Heart right ventricle (tissue), 16 donors: ENCODE data around the gene DNAJC4. TPM values are rescaled to one million over a fixed set of nuclear protein-coding genes. Genes with fewer than 3 reads are reported as not detected.

Source experiments
- ATAC-seq, 8 donors: fragments of 200-7000 bp; cut with Tn5 transposase; one replicate each; pipeline ENCODE4 v1.9.1; 2020; ENCODE audit warnings: mild to moderate bottlenecking in 8 of 8, moderate library complexity in 8 of 8, moderate number of reproducible peaks in 1 of 8
- DNase-seq, 2 donors: peaks; one replicate each; pipeline ENCODE4 v3.0.0-alpha.2; 2020
- H3K27ac ChIP-seq, 10 donors: fragments of 200-600 bp; sonication (generic) in 2 of 10; one replicate each; pipeline versions ENCODE4 v1.5.0 to v1.8.0; 2020 to 2022; ENCODE audit warnings: mild to moderate bottlenecking in 3 of 10
- H3K27me3 ChIP-seq, 7 donors: fragments of 200-600 bp; one replicate each; pipeline ENCODE4 v1.8.0; 2021 to 2022; ENCODE audit warnings: mild to moderate bottlenecking in 2 of 7
- H3K36me3 ChIP-seq, 9 donors: fragments of 200-600 bp; sonication (generic) in 1 of 9; one replicate each; pipeline versions ENCODE4 v1.5.0 to v1.8.0; 2020 to 2022; ENCODE audit warnings: mild to moderate bottlenecking in 2 of 9
- H3K4me1 ChIP-seq, 9 donors: fragments of 200-600 bp; sonication (generic) in 1 of 9; one replicate each; pipeline versions ENCODE4 v1.5.0 to v1.8.0; 2020 to 2022; ENCODE audit warnings: mild to moderate bottlenecking in 4 of 9
- H3K4me3 ChIP-seq, 10 donors: fragments of 200-600 bp; sonication (generic) in 2 of 10; one replicate each; pipeline versions ENCODE4 v1.5.0 to v1.8.0; 2020 to 2022; ENCODE audit warnings: mild to moderate bottlenecking in 7 of 10, moderate library complexity in 2 of 10
- H3K9me3 ChIP-seq, 11 donors: fragments of 200-600 bp in 10 of 11; sonication (generic) in 2 of 11; one replicate each; pipeline versions ENCODE4 v1.5.0 to v1.8.0; 2013 to 2022; ENCODE audit warnings: mild to moderate bottlenecking in 2 of 11, control low read depth in 1 of 11, moderate library complexity in 1 of 11
- CTCF ChIP-seq, 9 donors: fragments of 200-600 bp; sonication (generic) in 2 of 9; IDR thresholded peaks; one replicate each; pipeline versions ENCODE4 v1.5.0 to v1.8.0; 2021 to 2022; ENCODE audit warnings: antibody characterized with exemption in 9 of 9, mild to moderate bottlenecking in 5 of 9, moderate library complexity in 1 of 9
- WGBS, 2 donors: extraction: QIAGEN DNeasy Blood & Tissue Kit; methylation state at CpG; one replicate each; pipeline ENCODE4 v1.1.7; 2013; ENCODE audit warnings: inconsistent platforms in 1 of 2; 5-methylcytosine and 5-hydroxymethylcytosine counted together
- intact Hi-C, 10 donors: fragments of 100-400 bp; cut with DNase I; formaldehyde crosslinking; loops; one replicate each; pipeline versions ENCODE4 v1.11.1 to v1.14.2; 2022
- polyA plus RNA-seq, 2 donors: library from polyadenylated mRNA; stranded (reverse); fragments of 200-250 nt; gene quantifications; one replicate each; pipeline ENCODE4 v1.2.3, GENCODE V29; 2013
- total RNA-seq, 10 donors: library from RNA; stranded (reverse); fragmentation: NEBNext Ultra II Directional in 3 of 10; extraction: Animal tissue kit (Norgen Biotek cat#: 25700) in 3 of 10; gene quantifications; one replicate each; pipeline versions ENCODE4 v1.2.1 to v1.2.4, GENCODE V29; 2021 to 2023
- donor health status: Arrhythmogenic right ventricular cardiomyopathy.
- donor health status: ischemic (EF 13 %, LVEDD 7.1; RV severe dilation, severe dysfunction).
- donor health status: healthy with polysubstance abuse.
- donor health status: DM: no; HTN: yes; CAD: no.
- donor health status: DM: no; HTN: no; CAD: no.
- donor health status: ischemic (EF 25% LVEDD 6.9; RV normal size, moderate dysfunction).
- donor health status: ischemic (EF 25% LVEDD 5.7; RV mildly dilated, moderate dysfunction).
- donor health status: healthy.
- donor health status: DM: yes; HTN: yes; CAD: no.
- donor health status: Ischemic cardiomyopathy.
- donor health status: ischemic (EF 35%, LVEDD 5.7; RV mildly dilated, moderate dysfunction).
- donor health status: nonischemic (EF 11% LVEDD 7.7; RV severe dilation, severe dysfunction).
- donor health status: DM: yes; HTN: yes; CAD: no.
- donor health status: PGD.
- donor health status: ischemic (EF 29% LVEDD 5.4; RV normal size, mild dysfunction).
- donor health status: nonischemic (EF 23%, LVEDD 6.1; RV moderate dilation, normal function).

DNAJC4 gene
- total and polyA plus RNA-seq, 12 donors: 46.6 to 173 (median 52.0) TPM

DNA sequence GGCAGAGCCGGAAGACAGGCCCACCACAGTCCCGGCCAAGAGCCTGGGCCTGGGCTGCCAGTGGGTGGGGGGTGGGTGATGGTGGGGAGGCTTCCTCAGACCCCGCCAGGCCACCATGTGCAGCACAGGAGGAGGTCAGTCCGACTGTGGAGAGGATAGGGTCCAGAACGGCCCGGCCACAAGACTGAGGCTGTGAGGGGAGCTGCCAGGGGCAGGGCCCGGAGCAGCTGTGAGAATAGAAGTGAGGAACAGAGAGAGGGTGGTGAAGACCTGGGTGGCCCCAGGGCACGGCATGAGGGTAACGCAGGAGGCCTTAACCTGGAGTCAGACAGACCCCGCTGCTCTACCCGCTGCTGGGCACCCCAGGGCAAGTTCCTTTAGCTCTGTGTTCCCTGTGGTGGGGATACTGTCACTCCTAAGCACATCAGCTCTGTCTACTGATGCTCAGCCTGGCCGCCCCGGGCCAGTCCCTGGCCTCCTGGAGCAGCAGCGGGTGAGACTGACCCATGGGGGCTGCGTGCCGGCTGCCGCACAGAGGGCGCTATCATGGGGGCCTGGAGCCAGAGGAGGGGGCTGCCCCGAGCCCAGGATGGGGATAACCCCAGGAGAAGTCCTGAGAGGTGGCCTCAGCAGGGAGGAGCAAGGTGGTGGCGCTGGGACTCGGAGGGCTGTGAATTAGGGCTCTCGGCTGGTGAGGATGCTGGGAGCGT, 22.1 kb upstream of the DNAJC4 start:
- Histone ChIP-seq H3K27ac (peak overlapping the region; percentile 82 to 99 (median 91)), H3K4me1 (peaks cover 7 to 55% (median 39%) of the 10 kb centered on the region in 9 donors), H3K4me3 (peak overlapping the region in 9 of 10 donors; percentile 28 to 76 (median 51)), H3K9me3 (no peaks in the 10 kb centered on the region), H3K27me3 (no peaks in the 10 kb centered on the region), H3K36me3 (peaks cover 0 to 72% (median 18%) of the 10 kb centered on the region in 9 donors)
- 75 to 85% methylated on average over 23 of the region's 23 CpGs for WGBS, 2 donors
- ATAC-seq (peak in 4 of 8 donors; percentile 1 to 15 (median 3)), DNase-seq (no peak)
- intact Hi-C loops: loop anchor here in 3 of 10 donors (5.0 kb wide), 2 partner anchors 89 to 94 kb away; partner anchors contain the start of gene CATSPERZ (in 1 of the 3)
- TF ChIP-seq CTCF (IDR thresholded peaks at IDR 0.05): no peak

DNA sequence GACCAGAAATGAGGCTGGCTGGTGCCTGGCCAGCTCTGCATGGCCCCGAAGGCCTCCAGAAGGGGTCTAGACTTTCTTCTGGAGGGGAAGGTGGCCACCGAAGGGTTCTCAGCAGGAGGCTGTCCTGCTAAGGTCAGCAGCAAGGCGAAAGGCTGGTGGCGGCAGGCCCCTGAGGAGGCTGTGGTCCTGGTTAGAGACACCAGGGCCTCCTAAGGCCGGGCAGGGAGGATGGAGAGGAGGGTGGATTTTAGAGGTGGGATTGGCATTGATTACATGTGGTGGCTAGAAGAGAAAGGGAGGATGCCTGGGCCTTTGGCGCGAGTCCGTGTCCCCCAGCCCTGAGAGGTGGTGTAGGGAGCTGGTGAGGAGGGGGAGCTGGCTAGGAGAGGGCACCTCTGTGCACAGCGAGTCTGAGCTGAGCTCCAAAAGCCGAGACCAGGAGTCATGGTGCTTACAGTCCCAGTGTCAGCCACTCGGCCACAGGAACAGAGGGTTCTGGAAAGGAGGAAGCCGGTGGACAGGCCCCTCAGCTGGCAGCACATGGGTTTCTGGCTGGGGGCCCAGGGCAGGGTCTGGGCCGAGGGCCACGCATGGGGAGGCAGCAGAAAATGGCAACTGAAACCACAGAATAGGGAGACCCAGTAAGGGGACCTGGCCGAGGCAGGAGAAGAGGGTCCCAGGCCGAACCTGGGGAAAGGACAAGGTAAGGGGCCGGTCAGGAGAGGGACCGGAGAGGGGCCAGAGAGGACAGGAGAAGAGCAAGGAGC, 21.4 kb upstream of the DNAJC4 start:
- no peak for TF ChIP-seq CTCF (IDR thresholded peaks at IDR 0.05)
- Histone ChIP-seq H3K27ac (peak overlapping the region in 8 of 10 donors; percentile 84 to 99 (median 92)), H3K4me3 (peak overlapping the region in 1 of 10 donors; percentile 76), H3K4me1 (peaks cover 7 to 55% (median 39%) of the 10 kb centered on the region in 9 donors), H3K27me3 (no peaks in the 10 kb centered on the region), H3K36me3 (peaks cover 0 to 71% (median 11%) of the 10 kb centered on the region in 9 donors), H3K9me3 (no peaks in the 10 kb centered on the region)
- WGBS, 2 donors: 83 to 88% methylated on average over 18 of the region's 18 CpGs
- no peak for ATAC-seq
- intact Hi-C loops: loop anchor here in 3 of 10 donors (5.0 kb wide), 2 partner anchors 88 to 93 kb away; partner anchors contain the start of gene CATSPERZ (in 1 of the 3)
- no peak for DNase-seq

- peaks cover 0 to 71% (median 8%) of the 10 kb centered on the region in 9 donors for H3K36me3 ChIP-seq
- no peak for TF ChIP-seq CTCF (IDR thresholded peaks at IDR 0.05)
- H3K27ac ChIP-seq: peak overlapping the region in 1 of 10 donors; percentile 93
- H3K4me3 ChIP-seq: no peak overlapping the region
- intact Hi-C loops: loop anchor here in 3 of 10 donors (5.0 kb wide), 2 partner anchors 88 to 93 kb away; partner anchors contain the start of gene CATSPERZ (in 1 of the 3)
- no peaks in the 10 kb centered on the region for H3K27me3 ChIP-seq
- 86 to 93% methylated on average over 8 of the region's 8 CpGs for WGBS, 2 donors
- H3K9me3 ChIP-seq: no peaks in the 10 kb centered on the region
- ATAC-seq: no peak
- peaks cover 7 to 50% (median 35%) of the 10 kb centered on the region in 9 donors for H3K4me1 ChIP-seq
- DNase-seq: no peak
Observed at GRCh38 chr11:64209563-64209843, 20.8 kb upstream of the DNAJC4 start.

DNA sequence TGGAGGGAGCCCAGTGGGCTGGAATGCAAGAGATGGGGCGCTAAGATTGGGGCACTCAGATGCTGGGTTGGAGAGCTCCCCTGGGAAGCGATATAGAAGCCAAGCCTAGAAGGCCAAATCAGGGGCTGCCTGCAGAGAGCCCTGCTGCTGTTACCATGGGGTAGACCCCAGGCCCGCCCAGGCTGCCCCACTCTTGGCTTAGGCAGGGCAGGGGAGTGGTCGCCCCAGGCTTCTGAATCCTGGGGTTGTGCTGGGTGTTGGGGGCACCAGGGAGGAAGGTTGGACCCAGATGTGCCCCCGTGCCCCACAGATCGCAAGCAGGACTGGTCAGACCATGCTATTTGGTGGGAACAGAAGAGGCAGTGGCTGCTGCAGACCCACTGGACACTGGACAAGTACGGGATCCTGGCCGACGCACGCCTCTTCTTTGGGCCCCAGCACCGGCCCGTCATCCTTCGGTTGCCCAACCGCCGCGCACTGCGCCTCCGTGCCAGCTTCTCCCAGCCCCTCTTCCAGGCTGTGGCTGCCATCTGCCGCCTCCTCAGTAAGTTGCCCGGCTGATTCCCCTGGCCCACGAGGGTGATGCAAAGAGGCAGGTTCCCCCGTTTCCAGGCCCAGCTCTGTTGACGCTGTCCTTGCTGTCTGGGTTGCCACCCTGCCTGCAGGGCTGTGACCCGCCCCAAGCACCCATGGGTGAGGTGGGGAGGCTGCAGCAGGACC, 19.9 kb upstream of the DNAJC4 start:
- Histone ChIP-seq H3K4me1 (peaks cover 4 to 41% (median 27%) of the 10 kb centered on the region in 9 donors), H3K36me3 (peaks cover 0 to 71% (median 8%) of the 10 kb centered on the region in 9 donors), H3K4me3 (no peak overlapping the region), H3K9me3 (no peaks in the 10 kb centered on the region), H3K27ac (no peak overlapping the region), H3K27me3 (no peaks in the 10 kb centered on the region)
- intact Hi-C loops: no loop called here
- ATAC-seq (no peak), DNase-seq (no peak)
- WGBS, 2 donors: 95% methylated on average over 23 to 24 of the region's 24 CpGs
- no peak for TF ChIP-seq CTCF (IDR thresholded peaks at IDR 0.05)
